ENCODE results near the gene DNM1. TPM values are rescaled to one million over a fixed set of nuclear protein-coding genes. Genes with fewer than 3 reads are reported as not detected.

Gene DNM1
- total and polyA plus RNA-seq, 2 experiments from 2014 or later = 36.0 to 42.0 TPM

GRCh38 chr9:128164307-128164885, 38.8 kb upstream of the DNM1 start (continued):
- TF ChIP-seq ETS1 (IDR thresholded peaks at IDR 0.05) (no peak), STAT1 (IDR thresholded peaks at IDR 0.05; ENCODE audit: unreplicated experiment) (no peak), ZNF462 (CRISPR knock-in tag; IDR thresholded peaks at IDR 0.05) (no peak), JUNB (IDR thresholded peaks at IDR 0.05; ENCODE audit: unreplicated experiment) (no peak)

GRCh38 chr9:128166169-128166568, 37.0 kb upstream of the DNM1 start:
- no peak for ATAC-seq
- H3K36me3 ChIP-seq (ENCODE audit: insufficient read depth) = 0 out of 2 replicates have a peak, but pooled peaks cover 8% of the 10 kb centered on the region
- no peak overlapping the region for H3K4me3 Mint-ChIP-seq
- no peak for TF ChIP-seq EZH2 (IDR thresholded peaks at IDR 0.05; ENCODE audit: low read depth, unreplicated experiment)
- no peak for TF ChIP-seq NANOG (IDR thresholded peaks at IDR 0.05; ENCODE audit: borderline replicate concordance)
- TF ChIP-seq ZNF114 (CRISPR knock-in tag; IDR thresholded peaks at IDR 0.05) = no peak
- TF ChIP-seq POLR2AphosphoS5 (IDR thresholded peaks at IDR 0.05; ENCODE audit: low read depth) = no peak
- no peak for TF ChIP-seq STAT1 (IDR thresholded peaks at IDR 0.05; ENCODE audit: unreplicated experiment)
- no peak for TF ChIP-seq EZH2phosphoT487 (IDR thresholded peaks at IDR 0.05; ENCODE audit: unreplicated experiment)
- TF ChIP-seq JUNB (IDR thresholded peaks at IDR 0.05; ENCODE audit: unreplicated experiment) = no peak

More at GRCh38 chr9:128166169-128166568, 37.0 kb upstream of the DNM1 start:
- H3K9me2 ChIP-seq (ENCODE audit: insufficient read depth) = no peaks in the 10 kb centered on the region
- H3K4me1 ChIP-seq (ENCODE audit: insufficient read depth) = peaks cover 1% of the 10 kb centered on the region; the same call in 1 of the 2 replicates
- Mint-ChIP-seq H3K9me3 (no peaks in the 10 kb centered on the region), H3K36me3 (ENCODE audit: low read depth) (peaks cover 49% of the 10 kb centered on the region), H3K4me1 (peaks cover 1% of the 10 kb centered on the region), H3K27me3 (ENCODE audit: insufficient read depth, low read depth, poor library complexity) (peaks cover 6% of the 10 kb centered on the region), H3K27ac (no peak overlapping the region)
- H3K27me3 ChIP-seq (ENCODE audit: insufficient read depth) = no peaks in the 10 kb centered on the region
- H3K27ac ChIP-seq (ENCODE audit: low read depth) = no peak overlapping the region
- H2AFZ ChIP-seq = no peak overlapping the region
- no peak overlapping the region for H3K4me3 ChIP-seq
- no peak for DNase-seq (ENCODE audit: low spot score)
- H3F3A ChIP-seq (replicated peaks; ENCODE audit: low read depth) = 0 out of 2 replicates have a peak, but pooled peaks cover 3% of the 10 kb centered on the region
- H3K79me2 ChIP-seq (replicated peaks; ENCODE audit: insufficient read depth) = no peaks in the 10 kb centered on the region
- H4K20me1 ChIP-seq (replicated peaks; ENCODE audit: insufficient read depth) = 0 out of 2 replicates have a peak, but pooled peaks cover 5% of the 10 kb centered on the region
- H3K4me2 ChIP-seq = no peak overlapping the region

Data from GM23338 (cell line).